Astrocyte of the cerebellum (primary cell): ENCODE data around the gene LITAF.
"Not testable (repeated sequence)": the region's sequence is repeated elsewhere in the genome, so short reads cannot be mapped to it uniquely, and the experiment has no call there.

Experiments used
- DNase-seq: peaks from one replicate; pipeline ENCODE4 v3.0.0-alpha.2; 2011; ENCODE audit warnings: low read depth
- H3K4me3 ChIP-seq: 2 replicates; pipeline ENCODE4 v1.5.1; 2011; ENCODE audit warnings: mild to moderate bottlenecking, low read depth, low read length, moderate library complexity
- CTCF ChIP-seq: IDR thresholded peaks from 2 replicates; pipeline ENCODE4 v1.5.1; 2012; ENCODE audit warnings: low read length, low read depth, moderate library complexity, mild to moderate bottlenecking; ENCODE audit errors: missing control alignments
- in situ Hi-C: cut with HindIII; loops from 2 replicates; pipeline ENCODE4 v1.10.0; 2017; ENCODE audit warnings: low sequenced_read_pairs

The LITAF gene

GRCh38 chr16:11514283-11514682 is 72.4 kb downstream of the LITAF start:
- no peak for DNase-seq
- no peak for TF ChIP-seq CTCF
- in situ Hi-C loops, result no loop called here
- no peak overlapping the region for H3K4me3 ChIP-seq

- DNase-seq, in situ Hi-C loops, H3K4me3 ChIP-seq: not testable (repeated sequence)
Observed at GRCh38 chr16:11513366-11513765, 73.4 kb downstream of the LITAF start.

GRCh38 chr16:11511801-11512200 is 74.9 kb downstream of the LITAF start:
- DNase-seq, result no peak
- in situ Hi-C loops, result no loop called here
- TF ChIP-seq CTCF, result no peak
- H3K4me3 ChIP-seq, result no peak overlapping the region

GRCh38 chr16:11511328-11511727 is 75.4 kb downstream of the LITAF start:
- in situ Hi-C loops, result no loop called here

GRCh38 chr16:11510178-11510973 is 76.3 kb downstream of the LITAF start:
- in situ Hi-C loops, result no loop called here
- DNase-seq, result no peak
- no peak overlapping the region for H3K4me3 ChIP-seq
- TF ChIP-seq CTCF, result no peak

More at GRCh38 chr16:11511328-11511727, 75.4 kb downstream of the LITAF start:
- TF ChIP-seq CTCF, result no peak
- no peak for DNase-seq
- H3K4me3 ChIP-seq, result no peak overlapping the region

- no peak overlapping the region for H3K4me3 ChIP-seq
- TF ChIP-seq CTCF, result no peak
- no peak for DNase-seq
- in situ Hi-C loops, result no loop called here
Observed at GRCh38 chr16:11507991-11508390, 78.7 kb downstream of the LITAF start.

GRCh38 chr16:11507350-11507749 is 79.4 kb downstream of the LITAF start:
- no peak for TF ChIP-seq CTCF
- DNase-seq, result no peak
- no peak overlapping the region for H3K4me3 ChIP-seq
- in situ Hi-C loops, result no loop called here
